HG03342 (cell line): ENCODE results near the gene ADAMTSL1.

Source experiments
- ATAC-seq: cut with Tn5 transposase; IDR thresholded peaks from one replicate; pipeline ENCODE4 v1.9.1; 2021; ENCODE audit warnings: mild to moderate bottlenecking, moderate library complexity; ENCODE audit not compliant: unreplicated experiment

ADAMTSL1 gene

DNA sequence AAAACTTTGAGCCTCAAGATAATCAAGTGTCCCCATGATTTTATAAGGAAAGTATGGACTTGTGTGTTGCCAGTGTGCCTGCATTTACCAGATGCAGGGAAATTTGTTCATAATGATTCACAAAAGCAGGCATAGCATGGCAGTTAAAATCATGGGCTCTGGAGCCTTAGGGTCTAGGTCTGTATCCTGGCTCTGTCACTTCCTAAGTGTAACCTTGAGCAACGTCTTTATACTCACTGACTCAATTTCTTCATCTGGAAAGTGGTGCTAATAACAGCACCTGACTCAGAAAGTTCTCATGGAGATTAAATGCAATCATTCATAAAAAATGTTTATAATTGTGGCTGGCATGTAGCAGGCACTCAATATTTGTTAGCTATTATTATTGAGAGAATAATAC is 324.2 kb downstream of the ADAMTSL1 start:
- no peak for ATAC-seq

DNA sequence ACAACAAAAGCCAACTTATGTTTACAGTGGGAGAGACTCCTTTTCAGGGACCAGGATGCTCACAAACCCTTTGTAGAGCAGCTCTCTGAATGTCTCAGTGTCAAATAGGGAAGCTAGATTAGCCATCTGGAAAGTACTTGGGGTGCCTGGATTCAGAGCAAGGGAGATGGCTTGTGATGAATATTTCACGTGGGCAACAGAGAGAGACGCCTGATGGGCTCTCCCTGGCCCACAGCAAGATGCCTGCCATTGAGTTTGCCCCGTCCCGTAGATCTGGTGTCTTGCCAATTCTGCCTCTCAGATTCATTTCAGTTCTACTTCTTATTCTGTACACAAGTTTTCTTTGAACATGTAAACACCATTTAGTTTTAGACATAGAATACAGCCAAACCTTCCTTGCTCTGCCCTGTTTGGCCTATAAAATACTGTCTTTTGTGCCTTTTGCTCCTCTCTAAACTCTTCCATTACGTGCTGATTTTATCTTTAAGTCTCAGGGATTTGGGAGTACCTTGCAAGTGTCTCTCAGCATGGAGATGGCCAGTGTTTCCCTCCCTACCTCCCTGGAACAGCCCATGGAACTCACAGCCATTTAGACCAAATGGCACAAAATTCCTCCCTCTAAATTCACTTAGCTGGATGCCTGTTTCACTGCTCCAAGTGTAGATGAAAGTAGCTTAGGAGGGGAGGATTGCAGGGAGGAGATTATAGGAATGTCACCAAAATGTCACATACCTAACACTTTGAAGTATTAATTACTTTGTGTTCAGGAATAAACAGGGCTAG is 324.7 kb downstream of the ADAMTSL1 start:
- ATAC-seq: no peak

DNA sequence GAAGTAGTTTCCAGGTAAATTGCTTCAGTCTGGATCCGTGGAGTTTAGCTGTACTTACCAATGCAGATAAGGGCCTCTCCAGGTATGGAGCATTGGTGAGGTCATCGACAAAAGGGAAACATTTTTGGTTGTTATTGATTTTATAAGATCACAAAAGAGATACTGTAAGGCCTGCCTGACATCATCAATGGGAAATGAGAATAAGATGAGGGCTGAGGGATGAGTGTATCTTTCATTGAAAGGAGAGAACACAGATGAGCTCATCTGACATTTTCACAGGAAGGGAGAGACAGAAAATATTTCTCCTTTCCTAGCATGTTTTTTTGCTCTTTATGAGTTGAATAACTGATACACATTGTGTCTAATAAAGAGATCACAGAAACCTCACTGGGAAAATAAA is 325.5 kb downstream of the ADAMTSL1 start:
- ATAC-seq: no peak

DNA sequence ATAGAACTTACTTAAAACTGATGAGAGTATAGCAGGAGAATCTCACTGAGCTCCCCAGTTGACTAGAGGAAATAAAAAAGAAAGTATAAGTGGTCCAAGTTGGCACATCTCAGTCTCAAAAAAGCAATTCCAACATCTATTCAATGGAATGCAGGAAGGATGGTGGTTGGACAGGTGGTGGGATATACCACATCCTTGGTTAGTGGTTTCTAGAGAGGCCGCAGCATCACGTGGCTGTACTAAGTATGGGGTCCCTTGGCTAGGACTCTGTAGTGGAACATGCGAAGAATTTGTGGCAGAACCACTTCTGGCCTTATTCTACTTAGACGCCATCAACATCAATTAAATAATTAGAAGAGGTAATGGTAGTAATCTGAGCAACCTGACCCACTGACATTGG is 326.6 kb downstream of the ADAMTSL1 start:
- no peak for ATAC-seq

DNA sequence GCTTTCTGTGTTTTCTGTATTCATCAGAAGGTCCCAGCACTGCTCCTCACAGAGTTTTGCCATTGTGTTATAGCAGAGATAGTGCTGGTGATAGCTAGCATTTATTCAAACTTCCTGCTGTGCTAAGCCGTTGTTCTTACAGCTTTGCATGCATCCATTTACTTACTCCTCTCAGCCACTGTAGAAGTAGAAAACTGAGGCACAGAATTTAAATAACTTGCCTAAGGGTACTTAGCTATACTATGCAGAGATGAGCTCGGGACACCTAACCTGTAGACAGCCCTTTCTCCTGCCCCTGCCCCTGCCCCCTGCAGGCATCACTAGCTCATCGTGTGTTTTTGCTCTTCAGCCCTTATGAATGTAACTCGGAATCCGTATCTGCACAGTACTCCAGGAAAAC is 331.4 kb downstream of the ADAMTSL1 start:
- no peak for ATAC-seq

- ATAC-seq: no peak
These were observed 332.5 kb downstream of the ADAMTSL1 start for GRCh38 chr9:18806232-18807080.

DNA sequence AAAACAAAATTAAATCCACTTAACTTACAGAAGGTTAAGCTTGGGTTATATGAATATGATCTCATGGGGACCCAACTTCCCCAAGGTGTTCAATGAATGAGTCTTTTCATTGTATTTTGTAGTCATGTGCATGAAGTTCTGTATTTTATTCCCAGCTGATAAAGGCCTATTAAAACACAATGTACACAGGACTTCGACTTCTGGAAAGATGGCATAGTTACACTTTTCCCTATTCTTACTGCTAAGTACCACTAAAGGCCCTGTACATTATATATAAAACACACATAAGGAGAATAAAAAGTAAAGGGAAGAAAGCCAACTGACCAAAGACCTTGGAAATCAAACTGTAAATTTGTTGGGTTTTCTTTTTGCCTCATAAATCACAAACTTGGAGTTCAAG is 336.6 kb downstream of the ADAMTSL1 start:
- ATAC-seq: no peak

DNA sequence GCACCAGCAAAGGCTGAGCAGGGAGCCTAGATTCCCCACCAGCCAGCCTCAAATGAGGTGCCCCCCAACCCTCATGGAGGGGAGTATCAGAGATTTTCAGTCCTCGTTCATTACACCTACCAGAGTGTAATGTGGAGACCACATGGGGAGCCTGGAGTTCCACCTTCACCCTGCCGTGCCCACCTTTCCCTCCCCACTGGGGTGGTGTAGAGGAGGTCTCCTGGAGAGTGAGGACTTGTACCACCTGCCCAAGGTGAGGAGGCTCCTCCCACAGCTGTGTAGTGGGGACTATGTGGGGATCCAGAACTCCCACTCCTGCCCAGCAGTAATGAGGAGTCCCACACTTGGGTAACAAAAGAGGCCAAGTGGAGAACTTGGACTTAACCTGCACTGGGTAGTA is 337.2 kb downstream of the ADAMTSL1 start:
- ATAC-seq: no peak

- no peak for ATAC-seq
These were observed 345.5 kb downstream of the ADAMTSL1 start for GRCh38 chr9:18819418-18819817.

GRCh38 chr9:18820566-18821095 is 346.7 kb downstream of the ADAMTSL1 start:
- no peak for ATAC-seq

- no peak for ATAC-seq
These were observed 347.8 kb downstream of the ADAMTSL1 start for GRCh38 chr9:18821788-18822187.

- ATAC-seq: no peak
These were observed 348.9 kb downstream of the ADAMTSL1 start for GRCh38 chr9:18822850-18823249.

DNA sequence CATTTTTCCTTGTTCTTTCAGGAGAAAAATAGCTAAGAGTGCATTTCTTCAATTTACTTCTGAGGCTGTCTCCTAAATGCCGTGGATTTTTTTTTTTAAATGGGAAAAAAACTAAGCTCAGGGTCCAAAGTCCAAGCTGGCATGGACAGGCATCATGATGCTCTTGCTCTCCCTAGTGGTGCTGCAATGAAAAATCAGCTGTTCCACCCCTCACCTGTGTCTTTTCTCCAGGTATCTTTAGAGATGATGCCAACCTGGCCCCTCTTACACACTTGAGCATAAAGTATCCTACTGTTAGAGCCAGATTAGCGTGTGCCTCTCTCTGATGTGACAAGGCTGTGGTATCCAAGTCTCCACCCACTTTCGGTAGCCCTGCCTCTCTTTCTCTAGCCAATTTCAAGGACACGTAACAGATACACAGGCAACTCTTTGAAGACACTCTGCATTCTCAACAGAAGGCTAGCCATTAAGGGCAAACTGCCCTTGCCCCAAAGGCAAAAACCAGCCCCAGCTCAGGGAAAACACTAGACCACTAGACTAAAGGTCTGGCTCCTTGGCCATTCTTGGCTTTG is 350.2 kb downstream of the ADAMTSL1 start:
- ATAC-seq: no peak

DNA sequence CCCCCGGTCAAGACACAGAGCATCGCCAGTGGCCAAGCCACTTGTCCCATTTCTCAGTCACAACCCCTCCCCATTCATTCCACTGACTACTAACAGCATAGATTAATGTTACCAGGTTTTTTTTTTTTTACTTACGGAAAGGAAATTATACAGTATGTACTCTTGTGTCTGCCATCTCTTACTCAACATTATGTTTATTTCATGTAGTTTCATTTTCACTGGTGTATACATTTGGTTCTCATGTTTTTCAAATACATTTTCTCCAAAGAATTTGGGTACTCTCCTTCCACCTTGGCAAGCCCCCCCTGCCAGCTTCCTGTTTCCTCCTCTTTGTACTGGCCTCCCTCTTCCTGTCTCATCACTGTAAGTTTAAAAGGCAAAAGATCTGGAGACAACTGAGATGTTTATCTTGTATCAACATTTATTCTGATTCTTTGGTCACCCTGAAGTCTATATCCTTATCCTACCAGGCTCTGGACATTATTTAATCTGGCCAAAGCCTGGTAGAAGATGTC is 351.8 kb downstream of the ADAMTSL1 start:
- ATAC-seq: no peak

DNA sequence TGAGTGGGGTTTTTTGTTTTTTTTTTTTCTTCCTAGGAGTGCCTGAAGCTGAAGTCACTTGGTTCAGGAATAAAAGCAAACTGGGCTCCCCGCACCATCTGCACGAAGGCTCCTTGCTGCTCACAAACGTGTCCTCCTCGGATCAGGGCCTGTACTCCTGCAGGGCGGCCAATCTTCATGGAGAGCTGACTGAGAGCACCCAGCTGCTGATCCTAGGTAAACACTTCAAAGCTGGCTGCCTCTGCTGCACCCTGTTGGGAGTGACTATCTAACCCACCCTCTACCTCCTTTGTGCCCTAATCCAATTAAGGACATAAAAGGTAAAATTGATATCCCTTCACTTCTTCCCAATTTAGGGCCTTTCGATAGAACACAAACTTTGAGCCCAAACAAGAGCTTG is 352.3 kb downstream of the ADAMTSL1 start:
- ATAC-seq: no peak

GRCh38 chr9:18829066-18829465 is 355.1 kb downstream of the ADAMTSL1 start:
- ATAC-seq: no peak

DNA sequence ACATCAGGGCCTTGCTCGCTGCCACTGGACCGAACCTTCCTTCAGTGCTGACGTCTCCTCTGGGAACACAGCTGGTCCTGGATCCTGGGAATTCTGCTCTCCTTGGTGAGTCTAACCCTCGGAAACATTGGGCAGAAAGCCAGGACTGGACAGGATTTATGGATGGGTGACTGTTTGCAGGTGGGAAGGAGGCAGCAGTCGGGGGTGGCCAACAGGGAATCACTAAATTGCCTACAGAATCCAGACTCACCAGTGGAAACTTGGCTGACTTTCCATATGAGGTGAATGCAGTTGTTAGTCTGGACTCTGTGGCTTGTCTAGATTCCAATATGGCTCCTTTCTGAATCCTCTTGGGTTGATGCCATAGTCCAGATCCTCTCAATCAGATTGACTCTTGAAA is 355.9 kb downstream of the ADAMTSL1 start:
- ATAC-seq: no peak

DNA sequence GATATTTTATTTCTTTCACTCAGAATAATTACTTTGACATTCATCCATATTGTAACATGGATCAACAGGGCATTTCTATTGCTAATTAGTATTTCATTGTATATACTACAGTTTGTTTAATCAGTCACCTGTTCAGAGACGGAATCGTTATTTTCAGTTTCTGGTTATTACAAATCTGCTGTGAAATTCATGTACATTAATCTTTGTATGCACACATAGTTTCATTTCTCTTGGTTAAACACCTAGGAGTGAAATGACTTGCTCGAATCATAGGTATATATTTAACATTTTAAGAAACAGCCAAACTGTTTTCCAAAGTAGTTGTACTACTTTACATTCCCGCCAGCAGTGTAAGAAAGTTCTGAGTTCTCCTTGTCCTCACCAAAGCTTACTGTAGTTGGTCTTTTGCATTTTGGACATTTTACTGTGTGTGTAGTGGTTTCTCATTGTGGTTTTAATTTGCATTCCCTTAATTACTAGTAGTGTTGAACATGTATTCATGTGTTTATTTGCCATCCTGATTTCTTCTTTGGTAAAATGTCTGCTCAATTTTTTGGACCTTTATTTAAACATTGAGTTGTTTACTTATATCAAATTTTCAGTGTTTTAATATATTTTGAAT is 360.9 kb downstream of the ADAMTSL1 start:
- peak; percentile 69 for ATAC-seq

DNA sequence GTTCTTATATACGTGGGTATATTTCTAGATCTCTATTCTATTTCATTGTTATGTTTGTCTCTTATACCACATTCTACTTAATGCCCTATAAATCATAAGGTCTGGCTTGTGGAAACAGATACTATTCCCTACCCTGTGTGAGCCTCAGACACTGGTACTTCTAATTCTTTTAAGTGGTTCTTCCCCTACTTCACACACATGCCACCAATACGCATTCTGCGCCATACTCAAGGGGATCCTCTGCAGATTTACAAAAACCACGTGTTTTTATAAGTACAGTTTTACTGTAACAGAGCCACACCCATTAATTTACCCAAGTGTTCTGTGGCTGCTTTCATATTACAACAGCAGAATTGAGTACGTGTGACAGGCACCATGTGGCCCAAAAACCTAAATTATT is 363.4 kb downstream of the ADAMTSL1 start:
- no peak for ATAC-seq

DNA sequence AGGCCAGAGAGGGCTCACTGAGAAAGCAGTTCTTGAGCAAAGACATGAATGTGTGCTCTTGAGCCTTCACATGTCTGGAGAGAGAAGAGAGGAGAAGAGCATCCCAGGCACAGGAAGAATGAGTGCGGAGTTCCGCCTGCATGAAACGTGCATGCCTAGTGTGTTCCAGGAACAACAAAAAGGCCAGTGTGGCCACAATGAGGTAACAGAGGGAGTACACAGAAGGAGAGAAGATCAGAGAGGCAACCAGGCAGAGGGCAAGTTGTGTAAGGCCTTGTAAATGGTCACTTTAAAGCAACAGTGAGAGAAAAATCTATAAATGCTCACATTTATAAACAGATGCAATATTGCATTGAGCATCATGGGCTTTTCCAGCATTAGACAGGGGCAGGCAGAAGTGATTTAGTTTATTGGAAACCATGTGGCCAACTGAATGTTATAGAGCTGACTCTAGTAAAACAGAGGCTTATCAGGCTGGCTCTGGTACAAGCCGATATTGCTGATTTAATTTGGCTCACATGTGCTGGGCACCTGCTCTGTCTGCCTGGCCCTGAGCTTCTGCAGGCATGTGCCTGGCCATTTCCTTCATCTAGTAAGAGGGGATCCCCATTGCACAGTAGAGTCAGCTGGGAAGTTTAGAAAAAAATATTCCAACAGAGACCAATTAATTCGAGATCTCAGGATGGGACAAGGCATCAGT is 373.8 kb downstream of the ADAMTSL1 start:
- no peak for ATAC-seq
